Measurements from ENCODE around the gene CREBZF.

DNA sequence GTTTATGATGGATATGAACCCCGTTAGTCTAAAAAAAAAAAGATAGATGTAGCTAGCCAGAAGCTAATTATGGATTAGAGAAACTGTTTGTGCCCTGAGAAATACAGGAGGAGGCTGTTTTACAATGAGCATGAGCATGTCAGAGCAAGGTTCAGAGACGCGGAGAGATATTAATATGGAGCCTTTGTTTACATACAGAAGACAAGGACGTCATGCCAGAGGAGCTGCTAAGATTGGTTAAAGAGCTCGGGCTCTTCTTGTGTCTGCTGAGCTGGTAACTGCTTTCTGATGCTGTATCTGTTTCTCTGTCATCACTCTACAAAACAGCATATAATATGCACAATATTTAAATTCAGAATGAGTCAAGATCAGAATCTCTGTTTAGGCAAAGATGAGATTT lies 46.0 kb upstream of the CREBZF start:
- TF ChIP-seq, protein P1, sequence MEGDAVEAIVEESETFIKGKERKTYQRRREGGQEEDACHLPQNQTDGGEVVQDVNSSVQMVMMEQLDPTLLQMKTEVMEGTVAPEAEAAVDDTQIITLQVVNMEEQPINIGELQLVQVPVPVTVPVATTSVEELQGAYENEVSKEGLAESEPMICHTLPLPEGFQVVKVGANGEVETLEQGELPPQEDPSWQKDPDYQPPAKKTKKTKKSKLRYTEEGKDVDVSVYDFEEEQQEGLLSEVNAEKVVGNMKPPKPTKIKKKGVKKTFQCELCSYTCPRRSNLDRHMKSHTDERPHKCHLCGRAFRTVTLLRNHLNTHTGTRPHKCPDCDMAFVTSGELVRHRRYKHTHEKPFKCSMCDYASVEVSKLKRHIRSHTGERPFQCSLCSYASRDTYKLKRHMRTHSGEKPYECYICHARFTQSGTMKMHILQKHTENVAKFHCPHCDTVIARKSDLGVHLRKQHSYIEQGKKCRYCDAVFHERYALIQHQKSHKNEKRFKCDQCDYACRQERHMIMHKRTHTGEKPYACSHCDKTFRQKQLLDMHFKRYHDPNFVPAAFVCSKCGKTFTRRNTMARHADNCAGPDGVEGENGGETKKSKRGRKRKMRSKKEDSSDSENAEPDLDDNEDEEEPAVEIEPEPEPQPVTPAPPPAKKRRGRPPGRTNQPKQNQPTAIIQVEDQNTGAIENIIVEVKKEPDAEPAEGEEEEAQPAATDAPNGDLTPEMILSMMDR (conservative IDR thresholded peaks at IDR 0.05 in 1 of 2, IDR thresholded peaks at IDR 0.05 in 1 of 2; ENCODE audit: extremely low read depth in 1 of 2, insufficient read depth in 1 of 2, low read depth in 1 of 2, low read length in 2 of 2): no peak
- TF ChIP-seq EZH2 (IDR thresholded peaks at IDR 0.05; ENCODE audit: borderline replicate concordance, low read length): no peak

Data from mammary epithelial cell (primary cell).